GM18951 (cell line): Measurements from ENCODE around the gene KLHL29.

ENCODE experiments used
- POLR2A ChIP-seq: IDR thresholded peaks from 4 replicates; pipeline ENCODE4 v1.6.1; 2011; ENCODE audit warnings: mild to moderate bottlenecking; ENCODE audit not compliant: insufficient read length, insufficient read depth; ENCODE audit errors: extremely low read depth
- in situ Hi-C: fragments of 300-500 bp; cut with MboI; formaldehyde crosslinking; loops from one replicate; pipeline ENCODE4 v1.12.0; 2022; ENCODE audit warnings: low sequenced_read_pairs, mixed read lengths, inconsistent platforms; ENCODE audit not compliant: unreplicated experiment

KLHL29 gene

DNA sequence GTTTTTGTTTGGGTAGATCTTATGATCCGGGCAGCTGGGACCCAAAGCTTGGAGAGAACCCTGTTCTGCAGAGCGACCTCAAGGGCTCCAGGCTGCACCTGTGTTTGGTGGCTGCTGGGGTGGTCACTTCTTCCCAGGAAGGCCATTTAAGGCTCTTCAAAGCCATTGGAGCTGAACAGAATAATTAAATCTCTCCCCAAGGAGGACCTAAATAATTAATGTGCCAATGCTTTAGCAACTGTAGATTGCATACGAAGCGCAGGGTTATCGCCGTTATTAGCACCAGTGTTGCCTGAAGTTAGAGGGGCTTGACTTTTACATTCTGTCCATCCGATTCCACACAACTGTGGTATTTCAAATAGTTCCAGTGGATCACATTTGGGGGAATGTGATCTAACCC is 290.5 kb downstream of the KLHL29 start:
- in situ Hi-C loops, result no loop called here
- TF ChIP-seq POLR2A, result no peak

DNA sequence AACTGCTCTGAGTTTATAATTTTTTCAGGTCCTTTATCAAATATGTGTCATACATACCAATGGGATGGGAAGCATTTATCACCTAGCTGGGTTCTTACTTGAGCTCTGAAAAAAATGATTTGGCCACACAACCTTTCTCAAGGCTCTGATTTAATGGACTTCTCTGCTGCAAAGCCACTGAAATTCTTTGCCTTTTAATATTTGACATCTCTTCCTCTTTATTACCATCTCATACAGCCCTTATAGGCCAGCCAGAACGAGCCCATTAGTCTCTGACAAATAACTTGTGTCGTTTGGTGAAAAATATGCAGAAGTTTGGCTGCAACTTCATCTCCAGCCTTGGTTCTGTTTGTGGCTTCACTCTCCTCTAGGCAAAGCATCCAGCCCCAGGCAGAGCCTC is 292.9 kb downstream of the KLHL29 start:
- in situ Hi-C loops, result no loop called here
- TF ChIP-seq POLR2A, result no peak

DNA sequence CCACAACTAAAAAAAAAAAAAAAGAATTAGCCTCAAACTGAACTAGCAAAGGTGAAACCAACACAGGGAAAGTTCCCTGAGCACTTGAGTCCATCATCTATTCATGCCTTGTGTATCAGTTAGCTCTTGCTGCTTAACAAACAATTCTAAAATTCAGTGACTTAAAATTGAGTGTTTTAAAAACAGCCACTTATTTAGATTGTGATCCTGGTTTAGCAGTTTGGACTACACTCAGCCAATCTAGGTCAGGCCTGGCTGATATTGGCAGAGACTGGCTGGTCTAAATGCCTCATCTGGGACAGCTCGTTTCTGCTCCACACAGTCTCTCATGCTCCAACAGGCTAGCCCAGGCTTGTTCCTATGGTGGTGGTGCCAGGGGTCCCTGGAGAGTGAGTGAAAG is 294.1 kb downstream of the KLHL29 start:
- in situ Hi-C loops, result no loop called here
- no peak for TF ChIP-seq POLR2A

DNA sequence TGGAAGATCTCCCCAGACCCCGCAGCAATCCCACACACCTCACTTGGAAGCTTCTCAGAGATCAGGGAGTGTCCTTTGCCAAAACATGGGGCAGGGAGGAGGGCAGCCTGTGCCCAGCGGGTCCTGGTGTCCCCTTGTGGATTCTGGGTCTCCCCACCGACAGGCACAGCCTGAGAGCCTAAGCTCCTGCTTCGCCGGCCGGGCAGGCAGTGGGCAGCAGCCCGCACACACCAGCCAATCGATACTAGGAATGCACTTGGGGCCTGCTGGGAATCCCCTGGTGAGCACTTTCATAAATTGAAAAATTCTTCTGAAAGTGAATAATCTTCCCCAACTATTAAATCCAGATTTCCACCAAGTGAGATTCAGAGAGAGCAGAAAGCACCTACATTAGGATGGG is 296.0 kb downstream of the KLHL29 start:
- in situ Hi-C loops, result no loop called here
- TF ChIP-seq POLR2A, result no peak

DNA sequence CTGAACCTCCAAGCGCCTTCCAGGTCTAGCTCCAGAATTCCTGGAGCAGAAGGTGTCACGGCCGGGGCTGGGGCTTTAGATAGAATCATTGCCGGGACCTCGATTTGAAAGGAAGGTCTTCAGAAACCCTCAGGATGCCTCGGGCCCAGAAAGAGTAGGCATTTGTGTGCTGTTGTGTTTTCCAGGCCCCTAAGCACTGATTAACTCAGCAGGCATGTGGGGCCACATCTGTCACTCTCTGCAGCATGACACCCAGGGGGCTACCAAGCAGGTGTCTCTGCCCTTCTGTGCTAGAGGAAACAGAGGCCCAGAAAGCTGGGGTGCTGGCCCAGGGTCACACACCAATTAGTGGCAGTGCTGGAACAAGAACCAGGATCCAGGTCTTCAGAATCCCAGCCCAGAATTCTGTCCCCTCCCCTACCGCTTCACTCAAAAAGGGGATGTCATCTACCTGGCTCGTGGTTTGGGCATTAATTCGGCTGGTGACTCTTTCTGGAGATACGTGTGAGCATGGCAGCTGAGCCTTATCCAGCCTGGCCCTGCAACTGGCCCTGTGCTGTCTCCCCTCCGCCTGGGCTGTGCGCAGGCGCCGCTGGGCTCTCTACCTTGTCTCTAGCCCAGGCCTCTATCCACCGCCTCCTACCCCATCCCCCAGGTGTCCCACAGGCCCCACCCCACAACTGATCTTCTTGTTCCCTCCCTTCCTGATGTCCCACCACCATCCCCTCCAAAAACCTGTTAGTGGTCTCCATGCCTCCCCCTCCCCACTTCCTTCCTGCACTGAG is 296.6 kb downstream of the KLHL29 start:
- TF ChIP-seq POLR2A, result no peak
- in situ Hi-C loops, result no loop called here

DNA sequence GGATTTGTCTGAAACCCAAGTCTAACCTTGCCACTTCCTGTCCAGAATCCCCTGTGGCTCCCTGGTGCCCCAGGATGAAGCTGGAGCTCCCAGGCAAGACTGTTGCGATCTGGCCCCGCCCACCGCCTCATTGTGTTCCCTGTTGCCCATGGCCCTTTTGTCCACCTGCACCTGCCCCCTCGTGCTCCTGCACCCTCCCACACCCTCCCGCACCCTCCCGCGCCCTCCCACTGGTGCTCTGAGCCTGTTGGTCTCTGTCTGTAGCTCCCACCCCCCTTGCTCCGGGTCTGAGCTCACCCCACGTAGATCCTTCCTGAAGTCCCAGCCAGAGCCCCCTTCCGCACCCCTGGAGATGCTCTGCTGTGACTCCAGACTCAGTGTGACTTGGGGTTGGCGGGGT is 297.5 kb downstream of the KLHL29 start:
- TF ChIP-seq POLR2A, result no peak
- in situ Hi-C loops, result no loop called here

DNA sequence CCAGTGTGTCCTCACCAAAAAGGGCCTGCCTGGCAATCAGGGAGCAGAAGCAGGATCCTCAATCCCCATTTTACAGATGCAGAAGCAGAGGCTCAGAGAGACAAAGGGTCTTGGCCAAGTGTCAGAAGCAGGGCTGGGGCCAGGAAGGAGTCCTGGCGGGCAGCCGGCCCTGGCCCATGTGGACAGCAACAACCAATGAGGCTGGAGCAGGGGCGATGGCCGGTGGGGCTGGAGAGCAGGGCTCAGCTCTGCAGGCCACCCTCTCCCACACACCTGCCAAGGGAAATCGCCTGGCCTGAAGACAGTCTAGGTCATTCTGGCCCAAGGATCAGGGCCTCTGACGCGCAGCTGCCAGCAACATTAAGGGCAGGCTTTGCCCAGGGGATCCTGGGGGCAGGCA is 298.0 kb downstream of the KLHL29 start:
- no peak for TF ChIP-seq POLR2A
- in situ Hi-C loops, result no loop called here

DNA sequence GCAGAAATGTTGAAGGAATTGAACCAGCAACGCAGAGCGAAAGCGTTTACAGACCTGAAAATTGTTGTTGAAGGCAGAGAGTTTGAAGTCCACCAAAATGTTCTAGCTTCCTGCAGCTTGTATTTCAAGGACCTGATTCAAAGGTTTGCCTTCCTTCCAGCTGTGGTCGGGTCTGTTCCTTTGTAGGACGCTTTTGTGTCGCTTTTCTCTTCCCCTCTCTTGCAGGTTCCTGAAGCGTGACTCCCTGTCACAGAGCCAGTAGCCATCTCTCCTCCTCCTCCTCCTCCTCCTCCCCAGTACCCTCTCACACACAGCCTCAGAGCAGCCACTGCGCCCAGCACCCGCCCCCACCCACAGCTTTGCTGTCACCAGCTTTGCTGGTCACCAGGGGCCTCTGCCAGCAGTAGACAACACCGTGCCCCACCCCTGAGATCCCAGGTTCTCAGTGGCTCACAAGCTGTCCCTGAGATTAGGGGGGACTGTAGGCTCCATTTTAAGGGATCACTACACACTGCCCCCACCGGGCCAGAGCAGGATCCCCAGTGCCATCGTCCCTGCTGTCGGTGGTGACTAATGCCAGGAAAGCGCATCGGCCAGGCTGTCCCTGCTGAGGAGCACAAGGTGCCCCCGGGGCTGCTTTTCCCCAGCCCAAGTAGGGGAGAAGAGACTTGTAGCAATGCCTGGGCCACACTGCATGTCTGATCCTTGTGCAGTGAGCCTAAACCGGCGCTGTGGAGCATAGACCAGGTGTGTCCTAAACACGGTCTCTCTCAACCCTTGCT is 299.6 kb downstream of the KLHL29 start:
- in situ Hi-C loops, result no loop called here

DNA sequence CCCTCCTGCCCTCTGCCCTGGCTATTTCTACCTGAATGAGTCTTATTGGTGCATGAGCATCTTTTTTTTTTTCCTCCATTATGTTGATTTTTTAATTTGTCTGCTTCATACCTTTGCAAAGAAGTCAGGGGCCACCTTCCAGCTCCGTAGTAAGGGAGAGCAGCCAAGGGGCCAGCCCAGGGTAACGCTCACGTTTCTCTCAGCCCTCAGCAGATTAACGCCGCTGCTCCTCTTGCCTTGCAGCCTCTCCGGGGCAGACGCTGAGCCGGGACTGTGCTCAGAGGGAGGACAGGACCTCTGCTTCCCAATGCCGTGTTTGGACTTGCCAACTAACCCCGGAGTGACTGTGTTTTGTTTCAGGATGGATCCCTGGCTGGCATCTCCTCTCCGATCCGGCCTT is 300.2 kb downstream of the KLHL29 start:
- TF ChIP-seq POLR2A, result no peak
- in situ Hi-C loops, result no loop called here

More for the DNA sequence above, 299.6 kb downstream of the KLHL29 start:
- no peak for TF ChIP-seq POLR2A

DNA sequence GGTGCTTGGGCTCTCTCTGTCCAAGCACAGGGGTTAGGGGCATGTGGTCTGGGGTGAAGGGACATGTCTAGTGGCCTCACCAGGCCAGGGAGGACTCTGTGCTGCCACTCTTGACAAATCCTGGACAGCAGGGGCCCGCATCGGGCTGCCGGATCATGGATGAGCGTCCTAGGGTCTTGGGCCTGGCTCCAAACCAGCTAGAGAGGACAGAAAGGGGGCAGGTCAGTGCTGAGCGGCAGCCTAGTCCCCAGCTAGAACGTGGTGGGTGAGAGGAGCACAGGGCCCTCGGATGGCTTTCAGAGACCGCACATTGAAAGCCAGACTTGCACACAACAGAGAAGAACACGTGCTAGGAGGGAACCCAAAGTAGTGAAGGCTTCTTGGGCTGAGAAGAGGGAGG is 300.7 kb downstream of the KLHL29 start:
- in situ Hi-C loops, result no loop called here
- TF ChIP-seq POLR2A, result no peak

DNA sequence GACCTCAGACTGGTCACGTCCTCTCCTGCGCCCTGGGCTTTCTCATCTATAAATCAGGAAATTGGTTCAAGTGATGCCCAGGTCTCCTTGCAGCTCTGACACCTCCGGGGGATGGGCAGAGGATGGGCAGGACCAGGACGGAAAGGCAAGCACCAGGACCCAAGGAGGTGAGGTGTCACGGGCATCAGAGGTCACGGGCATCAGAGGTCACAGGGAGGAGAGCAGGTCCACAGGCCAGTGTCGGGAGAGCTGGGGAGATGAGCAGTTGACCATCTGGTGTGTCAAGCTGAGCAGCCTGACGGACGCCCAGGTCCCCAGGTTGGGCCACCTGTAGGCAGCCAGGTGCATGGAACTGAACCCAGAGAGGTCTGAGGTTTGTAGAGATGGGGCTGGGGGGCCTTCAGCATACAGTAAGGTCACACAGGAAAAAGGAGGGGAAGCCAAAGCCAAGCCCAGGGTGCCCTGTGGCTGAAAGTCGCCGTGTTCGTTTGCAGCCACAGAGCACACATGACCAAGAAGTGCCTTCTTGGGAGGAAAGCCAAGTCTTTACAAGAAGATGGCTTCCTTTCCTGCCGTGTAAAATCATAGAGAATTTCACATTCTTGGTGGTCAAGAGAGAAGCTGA is 301.5 kb downstream of the KLHL29 start:
- TF ChIP-seq POLR2A, result no peak
- in situ Hi-C loops, result no loop called here

DNA sequence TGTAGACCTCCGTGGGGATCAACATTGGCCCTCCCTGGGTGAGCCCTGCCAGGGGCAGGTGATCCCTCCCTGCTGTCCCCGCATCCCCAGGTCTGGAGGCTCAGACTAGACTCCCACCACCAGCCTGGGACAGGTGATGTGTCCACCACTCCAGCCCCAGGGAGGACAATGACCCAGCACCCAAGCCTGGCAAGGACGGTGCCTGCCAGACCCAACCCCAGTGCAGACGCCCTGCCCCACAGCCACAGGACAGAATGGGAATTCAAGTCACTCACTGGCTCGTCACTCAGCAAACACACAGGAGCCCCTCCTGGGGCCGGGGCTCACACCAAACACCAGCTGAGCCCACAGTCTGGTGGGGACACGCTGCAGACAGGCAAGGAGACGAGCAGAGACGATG is 302.2 kb downstream of the KLHL29 start:
- TF ChIP-seq POLR2A, result no peak
- in situ Hi-C loops, result no loop called here

DNA sequence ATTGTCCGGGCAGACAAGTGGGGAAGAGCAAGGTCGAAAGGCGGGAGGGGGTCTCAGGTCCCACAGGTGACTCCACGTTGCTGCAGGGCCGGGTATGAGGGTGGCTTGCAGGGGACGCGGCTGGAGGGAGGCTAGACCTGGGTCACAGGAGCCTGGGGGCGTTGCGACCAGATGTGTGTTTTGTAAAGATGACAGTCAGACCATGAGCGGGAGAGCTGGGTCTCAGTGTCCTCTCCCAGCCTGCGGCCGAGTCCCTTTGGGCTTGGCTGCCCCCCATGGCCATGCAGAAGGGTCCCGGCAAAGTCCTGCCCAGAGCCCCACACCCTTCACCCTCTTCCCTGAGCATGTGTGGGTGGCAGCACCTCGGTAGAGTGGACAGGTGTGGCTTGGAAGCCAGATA is 302.7 kb downstream of the KLHL29 start:
- TF ChIP-seq POLR2A, result no peak
- in situ Hi-C loops, result no loop called here

DNA sequence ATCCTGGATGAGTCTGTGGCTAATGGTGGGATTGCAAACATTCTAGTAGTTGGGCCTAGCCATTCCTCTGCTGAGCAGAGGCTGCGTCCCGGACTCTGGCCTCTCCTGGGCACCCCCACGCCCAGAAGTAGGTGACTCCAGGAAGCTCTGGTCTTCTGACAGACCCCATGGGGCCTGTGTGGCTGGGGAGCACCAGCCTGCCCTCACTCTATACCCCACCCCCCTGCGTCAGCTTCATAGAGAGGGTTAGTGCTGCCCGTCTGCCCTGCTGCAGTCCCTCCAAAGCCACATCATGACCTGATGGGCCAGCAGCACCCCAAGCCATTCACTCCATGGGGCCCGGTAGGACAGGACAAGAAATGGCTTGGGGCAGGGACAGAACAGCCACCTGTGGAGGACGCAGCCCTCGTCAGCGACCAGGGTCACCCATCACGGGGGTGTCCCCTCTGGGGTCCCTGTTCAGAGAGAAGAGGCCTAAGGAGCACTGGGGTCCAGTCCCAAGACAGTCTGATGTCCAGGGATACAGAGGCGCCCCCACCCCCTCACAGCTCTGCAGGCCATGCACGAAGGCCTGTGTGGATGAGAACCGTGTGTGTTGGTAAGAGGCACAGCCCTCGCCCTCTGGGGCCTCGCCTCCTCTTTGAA is 303.6 kb downstream of the KLHL29 start:
- in situ Hi-C loops, result no loop called here
- TF ChIP-seq POLR2A, result no peak
